Measurements from ENCODE around the gene TMEM256. TPM values are rescaled to one million over a fixed set of nuclear protein-coding genes. Genes with fewer than 3 reads are reported as not detected.

TMEM256 gene
- total RNA-seq, 1 donor from 2014 or later = 53.5 TPM

DNA sequence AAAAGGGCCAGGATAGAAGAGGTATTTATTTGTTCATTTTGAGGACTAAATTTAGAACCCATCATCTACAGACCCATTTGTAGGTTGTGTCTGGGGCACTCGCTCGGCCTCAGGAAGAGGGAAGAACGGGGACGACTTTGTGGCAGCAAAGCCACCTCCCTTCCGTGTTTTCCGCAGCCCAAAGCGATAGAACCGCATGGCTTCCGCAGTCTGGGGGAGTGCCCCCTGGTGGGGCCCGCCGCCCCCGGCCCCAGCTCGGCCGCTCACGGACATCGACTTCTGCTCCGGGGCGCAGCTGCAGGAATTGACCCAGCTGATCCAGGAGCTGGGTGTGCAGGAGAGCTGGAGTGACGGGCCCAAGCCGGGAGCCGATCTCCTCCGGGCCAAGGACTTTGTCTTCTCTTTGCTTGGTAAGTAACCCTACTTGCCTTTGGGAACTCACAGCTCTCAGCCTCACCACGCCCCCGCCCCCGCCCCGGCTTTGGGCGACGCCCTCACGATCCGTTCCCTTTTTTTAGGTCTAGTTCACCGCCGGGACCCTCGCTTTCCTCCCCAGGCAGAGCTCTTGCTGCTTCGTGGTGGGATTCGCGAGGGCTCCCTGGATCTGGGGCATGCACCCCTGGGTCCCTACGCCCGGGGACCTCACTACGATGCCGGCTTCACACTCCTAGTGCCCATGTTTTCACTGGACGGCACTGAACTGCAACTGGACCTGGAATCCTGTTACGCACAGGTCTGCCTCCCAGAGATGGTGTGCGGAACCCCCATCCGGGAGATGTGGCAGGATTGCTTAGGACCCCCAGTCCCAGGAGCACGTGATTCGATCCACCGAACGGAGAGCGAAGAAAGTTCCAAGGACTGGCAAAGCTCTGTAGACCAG, 32.0 kb upstream of the TMEM256 start:
- ATAC-seq = peak; percentile 4
- peak; percentile 62 for DNase-seq
- intact Hi-C loops (cut with micrococcal nuclease) = no loop called here

DNA sequence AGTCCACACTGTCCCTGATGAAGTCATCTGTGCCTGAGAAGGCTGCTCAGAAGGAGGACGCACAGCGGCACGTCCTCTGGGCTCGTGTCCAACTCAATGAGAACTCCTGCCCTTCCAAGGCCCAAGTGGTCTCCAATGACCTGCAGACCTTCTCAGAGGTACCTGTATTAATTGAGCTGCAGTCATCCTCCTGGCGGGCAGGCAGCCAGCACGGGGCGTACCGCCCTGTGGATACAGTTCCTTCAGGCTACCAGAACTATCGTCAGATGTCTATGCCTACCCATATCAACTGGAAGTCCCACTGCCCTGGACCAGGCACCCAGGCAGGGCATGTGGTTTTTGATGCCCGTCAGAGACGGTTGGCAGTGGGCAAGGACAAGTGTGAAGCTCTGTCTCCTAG, 28.4 kb upstream of the TMEM256 start:
- DNase-seq (no peak), ATAC-seq (no peak)
- intact Hi-C loops (cut with micrococcal nuclease) = no loop called here

- no peak for DNase-seq
- no peak for ATAC-seq
- intact Hi-C loops (cut with micrococcal nuclease) = no loop called here
These were observed 27.3 kb upstream of the TMEM256 start for GRCh38 chr17:7431231-7431630.

DNA sequence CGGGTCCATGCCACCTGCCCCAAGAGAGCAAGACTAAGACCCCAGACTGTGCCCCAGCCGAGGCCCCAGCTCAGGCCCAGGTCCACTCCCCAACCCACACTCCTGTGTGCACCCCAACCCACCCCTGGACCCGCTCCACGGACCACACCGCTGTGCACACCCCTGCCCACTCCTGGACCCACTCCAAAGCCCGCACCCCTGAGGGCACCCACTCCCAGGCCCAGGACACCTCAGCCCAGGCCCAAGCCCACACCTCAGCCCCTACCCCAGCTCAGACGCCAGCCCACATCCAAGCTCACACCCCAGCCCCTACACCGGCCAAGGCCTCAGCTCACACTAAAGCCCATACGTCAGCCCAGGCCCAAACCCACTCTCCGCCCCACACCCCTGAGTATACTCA, 25.8 kb upstream of the TMEM256 start:
- intact Hi-C loops (cut with micrococcal nuclease) = no loop called here
- DNase-seq = no peak
- no peak for ATAC-seq

DNA sequence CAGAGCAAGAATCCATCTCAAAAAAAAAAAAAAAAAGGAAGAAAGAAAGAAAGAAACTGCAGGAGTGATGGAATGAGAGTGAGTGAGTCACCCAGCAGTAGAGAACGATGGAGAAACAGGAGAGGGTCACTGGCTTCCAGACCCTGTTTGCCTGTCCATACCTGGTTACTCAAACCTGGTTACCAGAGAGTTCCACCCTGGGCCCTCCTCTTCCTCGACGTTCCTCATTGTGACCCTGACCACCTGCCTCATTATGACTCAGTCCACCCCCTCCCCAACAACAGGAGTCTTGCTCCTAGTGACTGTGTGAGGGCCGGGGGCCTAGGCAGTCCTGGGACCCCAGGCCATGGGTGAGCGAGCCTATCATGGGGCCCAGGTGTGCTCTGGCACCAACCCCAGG, 24.7 kb upstream of the TMEM256 start, which contains the start of gene SPEM3:
TSS of gene SPEM3 (plus strand) at position 301 of the 400 bp plus-strand sequence. CDS start at position 347, 46 bp downstream.
- intact Hi-C loops (cut with micrococcal nuclease) = no loop called here
- DNase-seq = no peak
- no peak for ATAC-seq

- intact Hi-C loops (cut with micrococcal nuclease) = no loop called here
- ATAC-seq (no peak), DNase-seq (no peak)
These were observed 23.7 kb upstream of the TMEM256 start for GRCh38 chr17:7427549-7427948.

- ATAC-seq (no peak), DNase-seq (no peak)
- intact Hi-C loops (cut with micrococcal nuclease) = no loop called here
These were observed 23.1 kb upstream of the TMEM256 start for GRCh38 chr17:7426896-7427489.

- no peak for ATAC-seq
- DNase-seq = no peak
- intact Hi-C loops (cut with micrococcal nuclease) = no loop called here
These were observed 22.4 kb upstream of the TMEM256 start for GRCh38 chr17:7426203-7426863.

DNA sequence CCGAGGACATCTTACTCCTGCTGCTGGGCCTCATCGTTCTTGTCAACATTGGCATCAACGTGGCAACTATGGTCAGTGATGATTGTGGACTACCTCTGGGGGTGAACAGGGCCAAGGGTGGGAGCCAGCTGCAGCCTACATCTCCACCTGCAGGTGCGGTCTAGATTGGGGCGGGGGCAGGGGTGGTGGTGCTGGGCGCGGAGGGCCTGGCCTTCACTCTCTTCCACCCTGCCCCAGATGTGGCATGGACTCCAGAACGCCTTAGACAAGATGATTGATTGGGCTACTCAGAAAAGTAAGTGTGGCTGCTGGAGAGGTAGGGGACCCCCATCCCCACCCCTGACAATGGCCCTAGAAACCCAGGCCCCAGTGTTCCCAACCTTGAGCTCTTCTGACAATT, 21.9 kb upstream of the TMEM256 start:
- ATAC-seq (no peak), DNase-seq (no peak)
- intact Hi-C loops (cut with micrococcal nuclease) = no loop called here

DNA sequence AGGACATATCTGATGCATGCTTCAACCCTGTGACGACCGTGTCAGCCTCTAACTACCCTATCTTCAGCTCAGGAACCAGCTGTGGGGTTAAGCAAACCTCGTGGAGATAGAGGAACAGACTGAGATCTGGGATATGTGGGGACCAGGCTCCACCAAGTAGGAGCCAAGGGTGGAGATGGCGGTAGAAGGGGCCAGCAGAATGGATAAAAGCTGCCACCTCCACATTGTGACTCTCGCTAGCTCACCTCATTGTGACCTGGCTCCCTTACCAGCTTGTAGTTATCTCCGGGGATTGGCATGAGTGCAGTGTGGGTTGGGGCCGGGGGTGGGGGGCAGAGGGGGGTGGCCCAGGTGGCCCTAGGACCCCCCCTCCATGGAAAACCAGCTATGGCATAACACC, 21.4 kb upstream of the TMEM256 start, which contains the start of gene SPEM2:
TSS of gene SPEM2 (plus strand) at position 301 of the 400 bp plus-strand sequence. CDS start at position 374, 73 bp downstream.
- intact Hi-C loops (cut with micrococcal nuclease) = no loop called here
- ATAC-seq (no peak), DNase-seq (no peak)

- no peak for ATAC-seq
- intact Hi-C loops (cut with micrococcal nuclease) = no loop called here
- no peak for DNase-seq
These were observed 19.8 kb upstream of the TMEM256 start for GRCh38 chr17:7423679-7424078.

GRCh38 chr17:7421186-7421585, 17.3 kb upstream of the TMEM256 start:
- no peak for ATAC-seq
- intact Hi-C loops (cut with micrococcal nuclease) = no loop called here
- DNase-seq = no peak

DNA sequence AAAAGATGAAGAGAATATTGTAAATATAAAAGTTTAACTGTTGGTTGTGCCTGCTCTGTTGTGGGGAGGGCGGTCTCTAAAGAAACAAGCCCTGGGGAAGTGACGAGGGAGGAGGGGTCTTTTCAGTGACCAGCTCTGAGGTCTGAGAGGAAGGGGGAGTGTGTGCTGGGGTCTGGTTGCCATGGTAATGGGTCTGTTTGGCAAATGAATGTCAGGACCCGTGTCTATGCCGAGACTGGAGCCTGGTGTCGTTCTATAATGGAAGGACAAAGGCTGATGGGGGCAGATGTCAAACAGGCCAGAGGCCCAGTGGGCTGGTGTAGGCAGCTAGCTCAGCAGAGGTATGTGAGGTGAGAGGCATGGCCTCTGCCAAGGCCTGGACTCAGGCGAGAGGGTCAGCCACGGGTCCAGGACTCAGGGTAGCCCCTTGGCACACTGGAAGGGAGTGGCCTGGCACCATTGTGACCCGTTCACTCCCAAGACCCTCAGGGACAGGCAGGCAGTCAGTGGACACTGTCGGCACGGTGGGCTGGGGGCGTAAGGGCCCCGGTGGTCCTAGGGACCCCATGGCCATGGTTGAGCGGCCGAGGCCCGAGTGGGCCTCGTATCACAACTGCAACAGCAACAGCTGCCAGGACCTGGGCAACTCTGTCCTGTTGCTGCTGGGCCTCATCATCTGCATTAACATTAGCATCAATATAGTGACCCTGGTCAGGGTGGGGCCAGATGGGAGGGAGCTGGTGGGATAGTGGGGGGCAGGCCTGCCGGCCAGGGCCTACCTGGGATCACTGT, 16.1 kb upstream of the TMEM256 start, which contains the start of gene SPEM1:
TSS of gene SPEM1 (plus strand) at position 506 of the 792 bp plus-strand sequence. CDS start at position 567, 61 bp downstream.
- ATAC-seq = no peak
- intact Hi-C loops (cut with micrococcal nuclease) = no loop called here
- DNase-seq = no peak

- intact Hi-C loops (cut with micrococcal nuclease) = no loop called here
- DNase-seq (no peak), ATAC-seq (no peak)
These were observed 14.7 kb upstream of the TMEM256 start for GRCh38 chr17:7418472-7419152.

DNA sequence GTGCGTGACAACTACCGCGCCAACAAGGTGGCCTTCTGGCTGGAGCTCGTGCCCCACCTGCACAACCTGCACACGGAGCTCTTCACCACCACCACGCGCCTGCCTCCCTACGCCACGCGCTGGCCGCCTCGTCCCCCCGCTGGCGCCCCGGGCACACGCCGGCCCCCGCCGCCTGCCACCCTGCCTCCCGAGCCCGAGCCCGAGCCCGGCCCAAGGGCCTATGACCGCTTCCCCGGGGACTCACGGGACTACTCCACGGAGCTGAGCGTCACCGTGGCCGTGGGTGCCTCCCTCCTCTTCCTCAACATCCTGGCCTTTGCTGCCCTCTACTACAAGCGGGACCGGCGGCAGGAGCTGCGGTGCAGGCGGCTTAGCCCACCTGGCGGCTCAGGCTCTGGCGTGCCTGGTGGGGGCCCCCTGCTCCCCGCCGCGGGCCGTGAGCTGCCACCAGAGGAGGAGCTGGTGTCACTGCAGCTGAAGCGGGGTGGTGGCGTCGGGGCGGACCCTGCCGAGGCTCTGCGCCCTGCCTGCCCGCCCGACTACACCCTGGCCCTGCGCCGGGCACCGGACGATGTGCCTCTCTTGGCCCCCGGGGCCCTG, 13.3 kb upstream of the TMEM256 start:
- no peak for DNase-seq
- intact Hi-C loops (cut with micrococcal nuclease) = no loop called here
- ATAC-seq = no peak

GRCh38 chr17:7416323-7416722, 12.4 kb upstream of the TMEM256 start:
- ATAC-seq = no peak
- no peak for DNase-seq
- intact Hi-C loops (cut with micrococcal nuclease) = no loop called here

DNA sequence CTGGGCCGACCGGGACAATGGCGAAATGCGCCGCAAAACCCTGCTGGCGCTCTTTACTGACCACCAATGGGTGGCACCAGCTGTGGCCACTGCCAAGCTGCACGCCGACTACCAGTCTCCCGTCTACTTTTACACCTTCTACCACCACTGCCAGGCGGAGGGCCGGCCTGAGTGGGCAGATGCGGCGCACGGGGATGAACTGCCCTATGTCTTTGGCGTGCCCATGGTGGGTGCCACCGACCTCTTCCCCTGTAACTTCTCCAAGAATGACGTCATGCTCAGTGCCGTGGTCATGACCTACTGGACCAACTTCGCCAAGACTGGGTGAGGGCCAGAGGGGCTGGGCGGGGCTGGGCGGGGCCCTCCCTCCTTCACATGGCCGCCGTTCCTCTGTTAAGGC, 11.9 kb upstream of the TMEM256 start:
- ATAC-seq (no peak), DNase-seq (no peak)

GRCh38 chr17:7414837-7415236, 10.9 kb upstream of the TMEM256 start:
- no peak for ATAC-seq
- no peak for DNase-seq
- intact Hi-C loops (cut with micrococcal nuclease) = no loop called here

More for the DNA sequence above, 11.9 kb upstream of the TMEM256 start:
- intact Hi-C loops (cut with micrococcal nuclease) = no loop called here
